ENCODE measurements around the gene LIMK1. TPM values are rescaled to one million over a fixed set of nuclear protein-coding genes. Genes with fewer than 3 reads are reported as not detected.

The LIMK1 gene
- total and polyA plus RNA-seq, 4 donors, result 0.63 to 4.1 (median 3.4) TPM

- TF ChIP-seq RXRA (IDR thresholded peaks at IDR 0.05) (no peak), FOXA1 (IDR thresholded peaks at IDR 0.05) (no peak)
Observed at GRCh38 chr7:74051193-74051592, 32.4 kb upstream of the LIMK1 start (continued).

- peaks cover 0 to 9% (median under 1%) of the 10 kb centered on the region in 4 donors for H3K36me3 ChIP-seq (ENCODE audit: control insufficient read depth in 4 of 4, insufficient read depth in 3 of 4, low read depth in 1 of 4, low read length in 3 of 4)
- H3K27ac ChIP-seq (ENCODE audit: low read depth in 1 of 2, low read length in 2 of 2), result no peak overlapping the region
- no peak overlapping the region for H3K4me3 ChIP-seq (ENCODE audit: low read depth in 1 of 3, low read length in 3 of 3)
- no peaks in the 10 kb centered on the region for H3K4me1 ChIP-seq (ENCODE audit: control insufficient read depth in 4 of 4, insufficient read depth in 4 of 4, low read length in 3 of 4)
- no peaks in the 10 kb centered on the region for H3K27me3 ChIP-seq (ENCODE audit: control insufficient read depth in 4 of 4, insufficient read depth in 4 of 4, low read length in 3 of 4)
- no peaks in the 10 kb centered on the region for H3K9me3 ChIP-seq (ENCODE audit: control insufficient read depth in 4 of 4, low read length in 3 of 4)
- H3K9ac ChIP-seq (ENCODE audit: low read depth in 1 of 2, low read length in 2 of 2), result no peak overlapping the region
- TF ChIP-seq NR2F2 (IDR thresholded peaks at IDR 0.05) (no peak), EGR1 (IDR thresholded peaks at IDR 0.05; ENCODE audit: low read depth in 2 of 2) (no peak), ZBTB33 (IDR thresholded peaks at IDR 0.05) (no peak), FOXA1 (IDR thresholded peaks at IDR 0.05) (no peak), SP1 (IDR thresholded peaks at IDR 0.05) (no peak), CTCF (IDR thresholded peaks at IDR 0.05; ENCODE audit: low read depth, low read length, missing input control) (peak; percentile 31), ATF3 (IDR thresholded peaks at IDR 0.05) (no peak), RAD21 (IDR thresholded peaks at IDR 0.05) (peak; percentile 49 to 72), FOXA2 (IDR thresholded peaks at IDR 0.05) (no peak), RXRA (IDR thresholded peaks at IDR 0.05) (peak in 1 of 2 donors; percentile 35), YY1 (IDR thresholded peaks at IDR 0.05) (no peak), JUND (IDR thresholded peaks at IDR 0.05) (no peak), REST (IDR thresholded peaks at IDR 0.05) (no peak), HNF4A (conservative IDR thresholded peaks at IDR 0.05) (peak in 1 of 2 donors; percentile 8), GABPA (IDR thresholded peaks at IDR 0.05 in 1 of 2, conservative IDR thresholded peaks at IDR 0.05 in 1 of 2) (no peak), TAF1 (conservative IDR thresholded peaks at IDR 0.05) (no peak), HNF4G (IDR thresholded peaks at IDR 0.05) (no peak)
- TF ChIP-seq, protein P1, sequence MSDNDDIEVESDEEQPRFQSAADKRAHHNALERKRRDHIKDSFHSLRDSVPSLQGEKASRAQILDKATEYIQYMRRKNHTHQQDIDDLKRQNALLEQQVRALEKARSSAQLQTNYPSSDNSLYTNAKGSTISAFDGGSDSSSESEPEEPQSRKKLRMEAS (IDR thresholded peaks at IDR 0.05), result no peak
- no peak for DNase-seq (ENCODE audit: low spot score)
- 64% methylated on average over 16 of the region's 16 CpGs for WGBS
Observed at GRCh38 chr7:74051629-74052410, 31.8 kb upstream of the LIMK1 start.

All from liver (tissue), 9 donors.